Stimulated activated CD8-positive, alpha-beta memory T cell treated with anti-CD3 and anti-CD28 coated beads, Interleukin-2, amount 100 ng/mL, for 48 hours (primary cell): ENCODE data around the gene P4HA3.

Experiments used
- DNase-seq, 2 donors: peaks; one replicate each; pipeline ENCODE4 v3.0.0-alpha.2; 2020; ENCODE audit warnings: low read depth in 2 of 2

Gene P4HA3

DNA sequence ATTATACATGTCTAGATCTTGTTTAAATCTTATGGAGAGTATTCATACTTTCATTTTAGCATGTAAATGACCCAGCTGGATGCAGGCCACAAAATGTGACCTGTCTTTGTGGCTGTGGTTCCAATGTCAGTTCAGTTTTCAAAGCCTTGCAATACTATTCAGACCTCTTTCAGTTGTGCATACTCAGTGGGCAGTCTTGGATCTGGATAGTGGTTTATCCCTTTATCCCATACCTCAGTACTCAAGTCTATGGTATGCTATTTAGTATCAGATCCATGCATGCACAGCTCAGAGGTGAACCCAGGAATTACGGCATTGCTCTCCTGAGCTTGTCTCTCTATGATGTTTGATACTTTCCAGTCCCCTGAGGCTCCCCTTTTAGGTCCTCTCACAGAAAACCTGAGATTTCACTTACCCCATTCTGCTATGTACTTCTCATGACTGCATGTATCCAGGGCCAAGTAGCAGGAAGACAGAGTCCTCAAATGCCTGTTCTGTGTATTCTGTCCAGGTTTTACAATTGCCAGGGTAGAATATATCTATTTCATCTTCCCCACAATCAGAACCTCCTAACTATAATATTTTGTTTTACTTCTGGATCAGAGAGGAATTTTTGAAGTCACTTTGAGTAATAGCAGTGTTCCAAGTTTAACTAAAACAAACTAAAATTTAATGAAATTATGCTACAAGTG, 6.9 kb upstream of the P4HA3 start:
- DNase-seq: no peak

DNA sequence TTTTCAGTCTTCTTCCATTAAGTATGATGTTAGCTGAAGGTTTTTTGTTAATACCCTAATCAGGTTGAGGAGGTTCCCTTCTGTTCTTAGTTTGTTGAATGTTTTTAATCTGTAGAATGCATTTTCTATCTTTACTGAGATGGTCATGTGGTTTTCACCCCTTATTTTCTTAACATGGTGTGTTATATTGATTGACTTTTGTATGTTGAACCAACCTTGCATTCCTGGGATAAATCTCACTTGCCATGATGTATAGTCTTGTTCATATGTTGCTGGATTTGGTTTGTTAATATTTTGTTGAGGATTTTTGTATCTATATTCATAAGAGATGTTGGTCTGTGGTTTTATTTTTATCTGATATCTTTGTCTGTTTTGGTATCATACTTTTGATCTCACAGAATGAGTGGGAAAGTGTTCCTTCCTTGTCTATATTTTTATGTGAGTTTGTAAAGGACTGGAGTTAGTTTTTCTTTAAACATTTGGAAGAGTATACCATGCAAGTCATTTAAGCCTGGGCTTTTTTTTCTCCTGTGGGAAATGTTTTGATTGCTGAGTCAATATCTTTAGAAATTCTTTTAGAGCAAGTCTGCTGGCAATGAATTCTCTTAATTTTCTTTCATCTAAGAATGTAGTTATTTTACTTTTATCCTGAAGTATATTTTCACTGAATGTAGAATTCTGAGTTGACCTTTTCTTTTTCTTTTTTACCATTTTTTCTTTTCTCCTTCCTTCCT, 5.5 kb upstream of the P4HA3 start:
- DNase-seq: no peak

DNA sequence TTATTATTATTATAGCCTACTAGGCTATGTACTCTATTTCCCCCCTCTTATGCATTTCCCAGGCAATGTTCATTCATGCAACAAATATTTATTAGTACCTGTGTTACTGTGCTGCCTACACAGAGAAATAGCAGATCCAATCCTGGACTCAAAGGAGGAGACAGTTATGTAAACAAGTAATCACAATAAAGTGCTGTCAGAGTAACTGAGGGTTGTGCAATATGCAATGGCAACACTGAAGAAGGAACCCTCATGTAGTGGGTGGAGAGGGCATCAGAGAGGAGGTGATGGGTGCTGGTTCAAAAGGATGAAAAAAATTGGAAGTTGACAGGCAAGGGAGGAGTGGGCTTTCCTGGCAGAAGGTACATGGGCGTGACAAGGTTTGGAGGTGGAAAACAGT, 886 bp upstream of the P4HA3 start:
- DNase-seq: no peak

DNA sequence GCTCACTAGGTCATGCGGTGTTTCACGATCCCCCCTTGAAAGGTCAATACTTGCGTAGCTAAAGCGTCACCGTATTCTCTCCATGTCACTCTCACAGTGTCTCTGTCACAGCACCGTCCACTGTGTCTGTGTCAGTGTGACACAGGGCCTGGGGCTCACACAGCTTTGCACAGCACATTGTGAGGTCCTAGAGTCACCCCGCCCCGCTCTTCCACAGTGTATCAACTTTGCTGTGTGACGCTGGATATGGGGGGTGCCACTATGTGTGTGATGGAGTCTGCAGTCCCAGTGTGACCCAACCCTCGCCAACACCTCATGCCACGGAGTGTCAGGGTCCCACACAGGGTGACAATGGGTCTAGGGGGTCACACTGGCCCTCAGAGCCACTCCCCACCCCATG, 583 bp downstream of the P4HA3 start:
- DNase-seq: no peak

DNA sequence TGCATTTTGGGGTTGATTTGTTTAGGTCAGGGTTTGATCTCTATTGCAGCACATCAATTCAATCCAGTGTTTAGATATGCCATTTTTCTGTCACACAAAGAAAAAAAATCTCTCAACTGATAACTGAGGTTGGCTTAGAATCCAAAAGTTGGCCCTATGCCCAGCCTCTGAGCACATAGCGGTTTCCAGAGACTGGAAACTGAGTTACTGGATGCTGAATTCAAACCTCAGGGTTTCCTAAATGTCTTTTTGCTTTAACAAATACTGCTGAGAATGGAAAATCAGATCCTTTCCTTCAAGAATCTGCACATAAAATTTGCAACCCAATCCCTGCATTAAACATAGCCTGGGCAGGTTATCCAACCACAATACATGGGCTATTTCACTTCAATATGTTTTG, 4.0 kb downstream of the P4HA3 start:
- no peak for DNase-seq

DNA sequence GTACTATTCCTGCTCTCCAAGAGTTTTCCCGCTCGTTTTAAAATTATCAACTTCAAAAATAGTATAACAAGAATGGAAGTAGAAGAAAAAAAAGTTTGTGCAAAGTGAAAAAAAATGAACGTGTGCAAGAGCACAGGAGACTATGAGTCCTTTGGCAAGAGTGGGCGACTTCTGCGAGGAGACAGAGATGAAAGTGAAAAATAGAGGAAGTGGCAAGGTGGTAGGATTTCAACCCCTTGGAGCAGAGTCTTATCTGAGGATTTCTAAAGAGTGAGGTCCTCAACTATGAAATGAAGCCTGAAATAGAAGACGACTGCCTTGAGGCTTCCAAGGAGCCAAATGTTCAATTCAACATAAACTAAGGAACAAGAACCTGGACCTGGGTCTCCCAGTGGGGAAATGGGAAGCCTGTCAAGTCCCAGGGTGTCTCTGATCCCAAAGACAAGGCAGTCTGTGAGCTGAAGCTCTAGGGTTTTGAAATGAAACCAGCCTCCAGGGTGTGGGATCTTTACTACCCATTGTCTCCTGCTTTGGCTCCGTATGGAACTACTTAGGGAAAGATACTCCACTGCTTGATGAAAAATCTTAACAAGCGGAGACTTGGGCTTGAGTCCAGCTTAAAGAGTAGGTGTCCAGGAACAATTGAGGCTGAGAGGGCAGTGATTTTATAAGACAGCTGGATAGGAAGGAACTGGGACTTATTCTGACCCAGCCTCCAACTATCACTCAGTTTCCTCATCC, 4.8 kb downstream of the P4HA3 start:
- no peak for DNase-seq

DNA sequence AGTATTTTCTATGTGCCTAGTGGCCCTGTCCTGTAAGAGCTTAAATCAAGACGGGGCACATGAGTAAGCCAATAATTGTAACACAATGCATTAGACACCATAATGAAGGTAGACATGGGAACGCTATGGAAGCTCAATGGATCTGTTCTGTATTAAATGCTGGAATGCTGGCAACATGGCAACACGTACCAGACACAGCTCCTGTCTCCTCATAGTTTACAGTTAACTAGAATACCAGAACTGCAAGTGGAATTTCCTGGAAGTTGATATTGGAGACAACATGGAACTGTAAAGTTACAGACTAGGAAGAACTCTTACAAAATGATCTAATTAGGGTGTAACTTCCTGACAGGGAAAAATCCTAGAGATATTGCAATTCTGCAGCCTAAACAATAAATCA, 12.4 kb downstream of the P4HA3 start:
- no peak for DNase-seq

DNA sequence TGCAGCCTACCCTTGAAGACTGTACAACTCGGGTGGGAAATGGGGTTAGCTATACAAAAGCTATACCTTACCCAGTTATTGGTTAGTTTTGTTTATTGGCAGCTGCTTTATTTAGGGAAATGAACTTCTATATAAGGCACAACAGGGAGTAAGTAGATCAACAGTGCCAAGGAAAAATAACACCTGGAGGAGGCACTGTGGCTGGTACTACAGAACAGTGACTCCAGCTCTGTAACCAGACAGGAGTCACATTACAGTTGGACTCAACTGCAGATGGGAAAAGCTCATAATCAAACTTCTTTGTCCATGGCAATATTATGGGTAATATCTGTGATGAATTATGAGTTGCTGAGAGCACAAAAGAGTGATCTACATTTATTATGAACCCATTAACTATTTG, 14.0 kb downstream of the P4HA3 start:
- DNase-seq: no peak

DNA sequence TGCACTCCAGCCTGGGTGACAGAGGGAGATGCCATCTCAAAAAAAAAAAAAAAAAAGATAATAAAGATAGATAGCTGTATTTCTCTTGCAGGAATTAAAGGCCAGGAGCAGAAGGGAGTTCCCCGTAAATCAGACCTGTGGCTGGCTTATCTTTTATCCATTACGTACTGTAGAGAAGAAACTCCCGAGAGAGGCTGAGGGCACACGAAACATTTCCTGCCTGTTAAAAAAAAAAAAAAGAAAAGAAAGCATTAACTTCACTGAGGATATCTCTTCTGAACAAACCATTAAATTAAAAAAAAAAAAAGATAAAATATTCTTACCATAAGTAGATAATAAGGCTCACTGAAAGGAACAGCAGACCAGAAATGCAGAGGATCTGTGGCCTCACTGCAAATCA, 22.5 kb downstream of the P4HA3 start:
- DNase-seq: no peak

DNA sequence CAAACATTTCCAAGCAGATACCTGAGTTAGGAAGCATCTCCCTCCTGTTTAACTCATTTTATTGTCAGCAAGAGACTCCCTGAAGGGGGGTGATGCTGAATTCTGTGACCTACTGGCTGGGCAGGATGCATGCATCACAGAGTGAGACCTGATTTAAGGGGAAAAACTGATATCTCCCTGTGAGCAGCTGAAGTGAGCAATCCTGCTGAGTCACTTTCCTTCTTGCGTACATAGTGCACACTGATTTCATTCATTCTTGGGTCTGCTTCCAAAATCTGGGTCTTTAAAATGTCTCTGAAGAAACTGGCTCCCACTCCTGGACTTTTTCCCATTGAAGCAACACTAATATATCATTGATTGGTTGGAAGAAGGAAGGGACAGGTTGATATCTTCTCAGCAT, 23.3 kb downstream of the P4HA3 start:
- DNase-seq: no peak

DNA sequence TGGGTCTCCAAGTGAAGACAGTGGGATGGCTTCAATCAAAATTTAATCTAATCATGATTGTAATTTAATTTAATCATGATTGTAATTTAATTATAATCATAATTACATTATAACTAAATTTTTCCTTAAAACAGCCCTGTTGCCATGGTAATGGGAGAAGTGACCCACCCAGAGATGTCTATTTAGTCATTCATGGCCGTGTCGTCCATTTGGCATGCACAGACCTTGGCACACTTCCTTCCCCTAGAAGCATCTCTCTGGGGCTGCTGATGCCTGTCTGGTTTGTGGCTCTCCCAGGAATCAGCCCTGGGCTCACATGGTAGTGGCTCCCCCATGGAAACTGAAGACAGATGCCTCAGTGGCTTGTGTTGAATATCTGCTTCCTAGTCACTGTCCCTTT, 27.0 kb downstream of the P4HA3 start:
- no peak for DNase-seq

DNA sequence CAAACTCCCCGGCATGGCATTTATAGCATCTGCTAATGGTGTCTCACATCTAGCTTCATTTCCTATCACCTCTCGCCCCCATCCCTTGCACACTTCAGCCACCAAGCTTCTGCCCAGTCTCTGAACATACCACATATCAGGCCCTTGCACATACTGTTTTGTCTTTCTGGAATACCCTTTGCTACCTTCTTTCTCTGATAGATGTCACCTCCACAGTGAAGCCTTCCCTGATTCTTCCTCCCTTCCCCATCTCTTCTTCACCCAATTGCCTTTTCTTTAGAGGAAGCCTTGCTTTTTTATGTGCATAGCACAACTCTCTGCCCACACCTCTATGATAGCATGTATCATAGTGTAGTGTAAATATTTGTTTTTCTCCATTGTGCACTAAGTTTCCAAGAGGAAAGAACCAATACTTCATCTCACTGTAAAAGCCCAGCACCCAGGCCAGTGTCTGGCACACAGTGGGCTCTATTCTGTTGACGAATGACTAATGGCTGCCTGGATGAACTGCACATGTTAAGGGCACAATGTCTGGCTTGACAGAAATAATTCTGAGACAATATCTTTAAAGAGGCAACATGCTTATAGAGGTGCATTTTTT, 27.8 kb downstream of the P4HA3 start:
- no peak for DNase-seq

DNA sequence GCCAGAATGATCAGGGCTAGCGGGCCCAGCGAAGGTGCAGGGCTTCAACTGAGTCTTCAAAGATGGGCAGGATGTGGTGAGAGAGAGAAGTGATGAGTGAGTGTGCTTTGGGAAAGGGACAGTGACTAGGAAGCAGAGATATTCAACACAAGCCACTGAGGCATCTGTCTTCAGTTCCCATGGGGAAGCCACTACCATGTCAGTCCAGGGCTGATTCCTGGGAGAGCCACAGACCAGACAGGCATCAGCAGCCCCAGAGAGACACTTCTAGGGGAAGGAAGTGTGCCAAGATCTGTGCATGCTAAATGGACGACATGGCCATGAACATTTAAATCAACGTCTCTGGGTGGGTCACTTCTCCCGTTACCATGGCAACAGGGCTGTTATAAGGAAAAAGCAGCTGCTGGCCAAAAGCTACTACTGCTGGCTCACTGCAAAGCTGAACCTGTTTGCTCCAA, 28.5 kb downstream of the P4HA3 start:
- DNase-seq: no peak

DNA sequence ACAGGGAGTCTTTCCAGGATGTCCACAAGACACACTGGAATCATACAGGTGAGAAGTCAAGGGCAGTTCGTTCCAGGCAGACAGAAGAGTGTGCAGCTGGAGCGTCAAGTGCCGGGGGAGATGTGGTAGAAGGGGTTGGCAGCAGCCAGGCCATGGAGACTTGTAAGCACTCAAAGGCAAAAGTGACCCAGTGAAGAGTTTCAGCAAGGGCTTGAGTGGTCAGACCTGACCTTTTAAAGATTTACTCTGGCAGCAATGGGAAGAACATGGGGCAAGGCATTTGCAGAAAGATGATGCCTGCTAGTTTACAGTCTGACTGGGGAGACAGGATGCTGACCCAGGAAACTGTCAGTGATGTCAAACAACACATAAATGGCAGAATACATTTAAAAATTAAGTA, 29.0 kb downstream of the P4HA3 start:
- no peak for DNase-seq

DNA sequence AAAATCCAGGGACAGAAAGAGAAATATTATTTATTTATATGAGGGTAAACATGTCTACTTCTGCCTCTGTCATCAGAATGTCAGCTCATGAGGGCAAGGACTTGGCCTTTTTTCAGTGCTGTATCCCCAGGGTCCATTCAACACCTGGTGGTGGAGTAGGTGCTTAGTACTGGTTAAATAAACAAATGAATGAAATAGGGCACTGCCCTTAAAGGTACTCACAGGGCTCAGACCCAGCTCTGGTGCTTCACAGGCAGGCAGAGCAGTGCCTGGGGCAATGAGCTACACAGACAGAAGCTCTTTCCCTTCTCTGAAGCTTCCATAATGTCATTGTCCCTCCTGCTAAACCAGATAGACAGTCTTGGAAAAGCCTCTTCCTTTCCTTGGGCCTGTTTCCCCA, 30.9 kb downstream of the P4HA3 start:
- DNase-seq: no peak

DNA sequence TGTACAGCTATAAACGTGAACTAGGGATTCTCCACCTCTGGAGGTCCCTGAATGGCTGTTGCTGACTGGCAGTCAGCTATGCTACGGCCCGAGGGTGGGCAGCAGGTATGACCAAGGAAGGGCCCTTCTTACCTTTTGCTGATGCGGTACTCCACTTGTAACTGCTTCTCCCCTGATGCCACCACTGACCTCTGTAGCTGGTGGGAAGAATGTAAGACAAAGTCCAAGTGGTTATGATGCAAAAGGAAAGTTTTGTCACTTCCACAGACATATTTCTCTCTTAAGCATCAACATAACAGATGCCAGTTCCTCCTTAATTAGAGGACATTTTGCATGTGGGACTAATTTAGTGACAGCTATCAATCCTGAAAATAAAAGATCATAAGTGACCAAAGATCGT, 32.2 kb downstream of the P4HA3 start:
- DNase-seq: no peak

DNA sequence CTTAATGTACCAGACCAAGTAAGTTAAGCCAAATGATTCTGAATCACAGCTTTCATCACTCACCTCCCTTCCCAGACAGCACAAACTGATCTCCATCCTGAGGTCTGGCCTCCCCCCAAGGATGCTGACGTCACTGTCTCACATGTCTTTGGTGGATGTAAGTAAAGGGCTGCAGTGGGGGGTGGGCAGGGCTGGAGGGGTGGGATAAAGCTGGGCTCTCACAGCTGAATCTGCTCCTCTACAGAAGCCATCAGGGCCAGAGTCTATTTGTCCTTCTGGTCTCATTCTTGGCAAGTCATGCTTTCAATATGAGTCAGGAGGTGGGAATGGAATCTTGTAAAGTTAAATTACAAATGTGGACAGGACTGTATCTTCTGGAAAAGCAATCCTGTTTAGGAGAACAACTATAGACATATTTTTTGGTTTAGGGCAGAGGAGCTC, 32.7 kb downstream of the P4HA3 start:
- DNase-seq: no peak

DNA sequence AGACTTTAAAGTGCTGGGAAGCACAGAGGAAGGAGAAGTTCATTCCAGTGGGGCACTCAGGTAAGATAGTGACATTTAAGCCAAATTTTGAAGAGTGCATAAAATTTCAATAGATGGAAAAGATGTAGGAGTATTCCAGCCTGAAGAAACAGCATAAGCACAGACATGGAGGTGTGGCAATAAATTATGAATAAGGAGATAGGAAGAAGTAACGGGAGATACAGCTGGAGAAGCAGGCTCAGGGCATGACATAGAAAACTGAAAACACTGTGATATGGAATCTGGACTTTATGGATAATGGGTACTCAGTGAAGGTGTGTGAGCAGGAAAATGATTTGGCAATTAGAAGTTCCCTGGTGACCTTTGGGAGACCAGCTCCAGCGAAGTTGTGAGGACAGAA, 33.3 kb downstream of the P4HA3 start:
- no peak for DNase-seq

DNA sequence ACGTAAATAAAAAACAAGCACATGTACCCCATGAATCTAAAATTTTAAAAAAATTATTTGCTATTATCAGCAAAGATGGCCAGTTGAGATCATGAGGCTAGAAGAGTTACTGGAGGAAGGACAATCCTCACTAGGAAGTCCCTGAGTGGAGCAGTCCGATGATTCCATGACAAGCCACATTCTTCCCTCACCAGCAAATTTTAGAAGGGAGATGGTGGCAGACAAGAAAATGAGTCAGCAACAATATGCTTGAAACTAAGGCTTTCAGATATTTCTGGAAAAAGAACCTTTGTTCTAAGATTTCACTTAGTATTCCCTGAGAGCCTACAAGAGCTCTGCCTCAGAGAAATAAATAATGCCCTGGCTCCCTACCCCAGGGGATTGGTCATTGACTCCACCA, 34.9 kb downstream of the P4HA3 start:
- no peak for DNase-seq

DNA sequence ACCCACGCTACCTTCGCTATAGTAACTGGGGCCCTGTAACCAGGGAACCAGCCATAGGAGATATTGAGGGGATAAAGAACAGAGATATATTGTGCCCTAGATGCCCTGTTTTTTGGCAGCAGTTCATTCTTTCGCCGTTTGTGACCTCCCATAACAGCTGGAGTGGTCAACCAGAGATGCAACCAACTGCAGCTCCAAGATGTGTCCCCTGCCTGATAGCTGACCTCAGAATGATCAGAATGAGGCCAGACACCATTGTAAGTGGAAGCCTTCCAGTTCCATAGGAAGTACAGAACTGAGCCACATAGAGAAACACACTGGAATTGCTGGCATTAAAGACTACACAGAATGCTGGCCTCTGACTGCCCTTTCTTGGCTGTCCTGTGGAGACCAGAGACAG, 39.2 kb downstream of the P4HA3 start:
- DNase-seq: no peak

DNA sequence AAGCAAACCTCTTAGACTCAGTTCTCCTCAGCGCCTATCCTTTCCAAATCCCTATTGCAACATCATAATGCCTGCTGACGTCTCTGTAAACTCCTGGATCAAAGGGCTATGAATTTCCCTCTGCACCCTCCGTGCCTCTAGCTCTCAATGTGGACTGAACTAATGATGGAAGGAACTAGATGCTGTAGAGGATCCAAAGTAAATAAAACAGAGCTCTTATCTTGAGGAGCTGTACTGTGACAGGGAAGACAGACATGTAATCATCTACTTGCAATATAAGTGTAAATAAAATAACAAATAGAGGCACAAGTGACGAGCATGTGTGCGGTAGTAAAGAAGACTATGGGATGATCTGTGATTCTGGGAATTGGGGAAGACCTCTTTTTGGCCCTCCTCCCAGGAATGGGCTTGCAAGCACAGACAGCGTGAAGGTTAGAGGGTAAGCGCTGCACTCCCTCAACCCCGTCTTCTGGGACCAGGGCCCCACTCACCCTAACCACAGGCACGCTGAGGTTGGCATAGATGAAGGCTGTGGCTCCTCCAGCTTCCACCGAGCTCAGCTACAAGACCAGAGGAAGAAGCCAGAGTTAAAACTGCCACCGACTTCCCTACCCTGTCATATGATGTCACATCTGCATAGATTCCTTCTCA, 42.2 kb downstream of the P4HA3 start:
- no peak for DNase-seq

DNA sequence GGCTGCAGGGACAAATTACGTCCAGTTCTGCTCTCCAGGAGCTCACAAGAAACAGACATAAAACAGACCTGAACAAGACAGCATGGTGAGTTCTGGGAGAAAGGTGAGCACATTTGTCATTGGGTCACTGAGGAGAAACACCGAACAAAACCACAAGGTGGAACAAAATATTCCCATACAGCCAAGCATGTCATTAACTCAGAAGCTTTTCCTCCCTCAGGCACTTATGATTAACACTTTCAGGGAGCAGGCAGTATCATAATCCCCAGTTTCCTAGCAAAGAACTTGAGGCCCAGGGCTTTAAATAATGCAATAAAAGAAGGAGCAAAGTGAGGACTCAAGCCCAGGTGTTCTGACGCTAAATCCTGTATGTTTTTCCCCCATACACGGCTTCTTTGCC, 43.0 kb downstream of the P4HA3 start:
- DNase-seq: no peak
